Hematopoietic multipotent progenitor cell treated with erythropoietin and hydrocortisone succinate and interleukin-3 and kit ligand, for 4 days (in vitro differentiated cells): ENCODE data around the gene MCHR2.
A peak's percentile ranks its signal among the peaks of the same experiment; 100 is the strongest.
"Not testable (repeated sequence)": the region's sequence is repeated elsewhere in the genome, so short reads cannot be mapped to it uniquely, and the experiment has no call there.

Experiments
- DNase-seq: peaks from one replicate; pipeline ENCODE4 v3.0.0-alpha.2; 2015

Gene MCHR2

GRCh38 chr6:99993533-99994251 lies at the start of gene MCHR2:
TSS of gene MCHR2 (minus strand) at chr6:99994223. CDS start at chr6:99956147, 38,076 bp downstream.
- no peak for DNase-seq

- not testable (repeated sequence) for DNase-seq
Observed at GRCh38 chr6:100038546-100038945, 44.5 kb upstream of the MCHR2 start.

GRCh38 chr6:100035873-100036653 lies 42.0 kb upstream of the MCHR2 start:
- no peak for DNase-seq

- no peak for DNase-seq
Observed at GRCh38 chr6:100023798-100024197, 29.8 kb upstream of the MCHR2 start.

GRCh38 chr6:100022847-100023246 lies 28.8 kb upstream of the MCHR2 start:
- DNase-seq: no peak

- no peak for DNase-seq
Observed at GRCh38 chr6:100008857-100009256, 14.8 kb upstream of the MCHR2 start.

- peak; percentile 73 for DNase-seq
Observed at GRCh38 chr6:100001915-100002388, 7.9 kb upstream of the MCHR2 start.

GRCh38 chr6:99997141-99997540 lies 3.1 kb upstream of the MCHR2 start:
- no peak for DNase-seq

GRCh38 chr6:99995916-99996315 lies 1.9 kb upstream of the MCHR2 start:
- no peak for DNase-seq

- no peak for DNase-seq
Observed at GRCh38 chr6:99993146-99993532, 884 bp downstream of the MCHR2 start.

GRCh38 chr6:99991955-99992354 lies 2.1 kb downstream of the MCHR2 start:
- no peak for DNase-seq

- no peak for DNase-seq
Observed at GRCh38 chr6:99980741-99981140, 13.3 kb downstream of the MCHR2 start.

GRCh38 chr6:99979953-99980352 lies 14.1 kb downstream of the MCHR2 start:
- DNase-seq: no peak

GRCh38 chr6:99967052-99967451 lies 27.0 kb downstream of the MCHR2 start:
- no peak for DNase-seq

- DNase-seq: no peak
Observed at GRCh38 chr6:99960027-99960426, 34.0 kb downstream of the MCHR2 start.

GRCh38 chr6:99951016-99951805 lies 42.8 kb downstream of the MCHR2 start:
- no peak for DNase-seq

- no peak for DNase-seq
Observed at GRCh38 chr6:99946005-99946404, 48.0 kb downstream of the MCHR2 start.

- no peak for DNase-seq
Observed at GRCh38 chr6:99943846-99944245, 50.2 kb downstream of the MCHR2 start.

- no peak for DNase-seq
Observed at GRCh38 chr6:99940582-99940981, 53.4 kb downstream of the MCHR2 start.

- no peak for DNase-seq
Observed at GRCh38 chr6:99933129-99933528, 60.9 kb downstream of the MCHR2 start.

GRCh38 chr6:99912657-99913056 lies 81.4 kb downstream of the MCHR2 start:
- no peak for DNase-seq

GRCh38 chr6:99905209-99906106 lies 88.6 kb downstream of the MCHR2 start:
- DNase-seq: peak; percentile 72
